ENCODE results near the gene CCDC86.

Gene CCDC86

DNA sequence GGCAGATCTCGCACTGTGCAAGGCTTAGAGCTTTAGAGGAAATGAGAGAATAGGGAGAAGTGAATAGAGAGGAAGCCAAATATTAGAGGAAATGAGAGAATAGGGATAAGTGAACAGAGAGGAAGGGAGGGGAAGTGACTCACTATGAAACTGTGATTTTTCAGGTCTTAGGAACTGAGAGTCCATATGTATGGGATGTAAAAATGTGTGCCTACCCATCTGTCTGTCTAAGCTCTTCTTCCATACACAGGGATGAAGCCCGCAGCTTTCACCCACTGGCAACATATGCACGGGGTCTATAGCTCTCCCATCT is 6.4 kb upstream of the CCDC86 start:
- TF ChIP-seq, protein P1, sequence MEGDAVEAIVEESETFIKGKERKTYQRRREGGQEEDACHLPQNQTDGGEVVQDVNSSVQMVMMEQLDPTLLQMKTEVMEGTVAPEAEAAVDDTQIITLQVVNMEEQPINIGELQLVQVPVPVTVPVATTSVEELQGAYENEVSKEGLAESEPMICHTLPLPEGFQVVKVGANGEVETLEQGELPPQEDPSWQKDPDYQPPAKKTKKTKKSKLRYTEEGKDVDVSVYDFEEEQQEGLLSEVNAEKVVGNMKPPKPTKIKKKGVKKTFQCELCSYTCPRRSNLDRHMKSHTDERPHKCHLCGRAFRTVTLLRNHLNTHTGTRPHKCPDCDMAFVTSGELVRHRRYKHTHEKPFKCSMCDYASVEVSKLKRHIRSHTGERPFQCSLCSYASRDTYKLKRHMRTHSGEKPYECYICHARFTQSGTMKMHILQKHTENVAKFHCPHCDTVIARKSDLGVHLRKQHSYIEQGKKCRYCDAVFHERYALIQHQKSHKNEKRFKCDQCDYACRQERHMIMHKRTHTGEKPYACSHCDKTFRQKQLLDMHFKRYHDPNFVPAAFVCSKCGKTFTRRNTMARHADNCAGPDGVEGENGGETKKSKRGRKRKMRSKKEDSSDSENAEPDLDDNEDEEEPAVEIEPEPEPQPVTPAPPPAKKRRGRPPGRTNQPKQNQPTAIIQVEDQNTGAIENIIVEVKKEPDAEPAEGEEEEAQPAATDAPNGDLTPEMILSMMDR (IDR thresholded peaks at IDR 0.05; ENCODE audit: borderline replicate concordance, extremely low read depth, low read length, poor library complexity, severe bottlenecking), result no peak
- TF ChIP-seq EZH2 (IDR thresholded peaks at IDR 0.05; ENCODE audit: borderline replicate concordance, low read depth, low read length, severe bottlenecking), result no peak
- H3K79me2 ChIP-seq (ENCODE audit: insufficient read depth, low read length), result no peaks in the 10 kb centered on the region
- H3K4me3 ChIP-seq (ENCODE audit: low read depth in 1 of 2, low read length in 2 of 2), result no peak overlapping the region
- H3K27ac ChIP-seq (ENCODE audit: low read length), result no peak overlapping the region
- ATAC-seq (ENCODE audit: insufficient read depth, low read depth) (no peak), DNase-seq (no peak)
- H4K20me1 ChIP-seq (ENCODE audit: insufficient read depth, low read length), result no peaks in the 10 kb centered on the region
- H3K4me2 ChIP-seq (ENCODE audit: insufficient read depth, low read length), result no peak overlapping the region
- H3K27me3 ChIP-seq (ENCODE audit: insufficient read depth, low read length, poor library complexity), result no peaks in the 10 kb centered on the region
- H3K4me1 ChIP-seq (ENCODE audit: insufficient read depth, low read length), result peaks cover 13% of the 10 kb centered on the region; the same call in 1 of the 2 replicates
- no peaks in the 10 kb centered on the region for H3K9me3 ChIP-seq (ENCODE audit: insufficient read depth, low read length, severe bottlenecking)
- H3K9ac ChIP-seq (ENCODE audit: low read depth, low read length), result no peak overlapping the region
- no peaks in the 10 kb centered on the region for H3K36me3 ChIP-seq (ENCODE audit: insufficient read depth, low read length)
- no peak overlapping the region for H2AFZ ChIP-seq (ENCODE audit: low read depth, low read length)

- no peaks in the 10 kb centered on the region for H3K27me3 ChIP-seq (ENCODE audit: insufficient read depth, low read length, poor library complexity)
- no peak for TF ChIP-seq EZH2 (IDR thresholded peaks at IDR 0.05; ENCODE audit: borderline replicate concordance, low read depth, low read length, severe bottlenecking)
- TF ChIP-seq, protein P1 (IDR thresholded peaks at IDR 0.05; ENCODE audit: borderline replicate concordance, extremely low read depth, low read length, poor library complexity, severe bottlenecking), result no peak
- H3K36me3 ChIP-seq (ENCODE audit: insufficient read depth, low read length), result no peaks in the 10 kb centered on the region
- H3K9ac ChIP-seq (ENCODE audit: low read depth, low read length), result no peak overlapping the region
- H2AFZ ChIP-seq (ENCODE audit: low read depth, low read length), result no peak overlapping the region
- peaks cover 21% of the 10 kb centered on the region for H3K4me1 ChIP-seq (ENCODE audit: insufficient read depth, low read length)
- H3K27ac ChIP-seq (ENCODE audit: low read length), result no peak overlapping the region
- no peak overlapping the region for H3K4me3 ChIP-seq (ENCODE audit: low read depth in 1 of 2, low read length in 2 of 2)
- H3K4me2 ChIP-seq (ENCODE audit: insufficient read depth, low read length), result no peak overlapping the region
- peaks cover 5% of the 10 kb centered on the region for H3K79me2 ChIP-seq (ENCODE audit: insufficient read depth, low read length)
- H4K20me1 ChIP-seq (ENCODE audit: insufficient read depth, low read length), result no peaks in the 10 kb centered on the region
- no peaks in the 10 kb centered on the region for H3K9me3 ChIP-seq (ENCODE audit: insufficient read depth, low read length, severe bottlenecking)
- ATAC-seq (ENCODE audit: insufficient read depth, low read depth), result no peak
- no peak for DNase-seq
These were observed 4.9 kb upstream of the CCDC86 start for GRCh38 chr11:60836866-60837515.

- no peaks in the 10 kb centered on the region for H3K36me3 ChIP-seq (ENCODE audit: insufficient read depth, low read length)
- no peak overlapping the region for H3K27ac ChIP-seq (ENCODE audit: low read length)
- H2AFZ ChIP-seq (ENCODE audit: low read depth, low read length), result no peak overlapping the region
- H3K4me3 ChIP-seq (ENCODE audit: low read depth in 1 of 2, low read length in 2 of 2), result no peak overlapping the region
- H3K4me1 ChIP-seq (ENCODE audit: insufficient read depth, low read length), result peaks cover 25% of the 10 kb centered on the region
- no peak for DNase-seq
- peaks cover 16% of the 10 kb centered on the region for H3K79me2 ChIP-seq (ENCODE audit: insufficient read depth, low read length)
- H4K20me1 ChIP-seq (ENCODE audit: insufficient read depth, low read length), result no peaks in the 10 kb centered on the region
- no peak for ATAC-seq (ENCODE audit: insufficient read depth, low read depth)
- H3K27me3 ChIP-seq (ENCODE audit: insufficient read depth, low read length, poor library complexity), result no peaks in the 10 kb centered on the region
- H3K4me2 ChIP-seq (ENCODE audit: insufficient read depth, low read length), result no peak overlapping the region
- H3K9ac ChIP-seq (ENCODE audit: low read depth, low read length), result no peak overlapping the region
- H3K9me3 ChIP-seq (ENCODE audit: insufficient read depth, low read length, severe bottlenecking), result no peaks in the 10 kb centered on the region
- TF ChIP-seq, protein P1 (IDR thresholded peaks at IDR 0.05; ENCODE audit: borderline replicate concordance, extremely low read depth, low read length, poor library complexity, severe bottlenecking), result no peak
- no peak for TF ChIP-seq EZH2 (IDR thresholded peaks at IDR 0.05; ENCODE audit: borderline replicate concordance, low read depth, low read length, severe bottlenecking)
These were observed 3.8 kb upstream of the CCDC86 start for GRCh38 chr11:60838132-60838531.
